ACC112 (cell line): ENCODE results near the gene AOPEP.

ENCODE experiments used
- H2AFZ ChIP-seq: fragments of 200-600 bp; sonication (generic); one replicate; pipeline ENCODE4 v1.6.0; 2017; ENCODE audit warnings: antibody characterized with exemption, low read length; ENCODE audit not compliant: unreplicated experiment
- H3K27ac ChIP-seq: fragments of 200-600 bp; sonication (generic); 2 replicates; pipeline ENCODE4 v1.5.1; 2014; ENCODE audit warnings: low read depth, mild to moderate bottlenecking, antibody characterized with exemption, low read length, moderate library complexity
- H3K27me3 ChIP-seq: fragments of 200-600 bp; sonication (generic); 2 replicates; pipeline ENCODE4 v1.6.1; 2014; ENCODE audit warnings: mild to moderate bottlenecking, antibody characterized with exemption, low read length, moderate library complexity, mixed read lengths; ENCODE audit not compliant: insufficient read depth
- H3K36me3 ChIP-seq: fragments of 200-600 bp; sonication (generic); 2 replicates; pipeline ENCODE4 v1.6.1; 2016; ENCODE audit warnings: mild to moderate bottlenecking, antibody characterized with exemption, low read length, moderate library complexity, mixed read lengths; ENCODE audit not compliant: insufficient read depth
- H3K4me1 ChIP-seq: fragments of 200-600 bp; sonication (generic); one replicate; pipeline ENCODE4 v1.6.1; 2016; ENCODE audit warnings: low read length, mixed read lengths; ENCODE audit not compliant: insufficient read depth, unreplicated experiment, control insufficient read depth
- H3K4me3 ChIP-seq: fragments of 200-600 bp; sonication (generic); 2 replicates; pipeline ENCODE4 v1.5.1; 2014; ENCODE audit warnings: mild to moderate bottlenecking, low read depth, low read length
- H3K79me2 ChIP-seq: fragments of 200-600 bp; sonication (generic); one replicate; pipeline ENCODE4 v1.6.0; 2016; ENCODE audit warnings: low read length; ENCODE audit not compliant: control insufficient read depth, unreplicated experiment, insufficient read depth

The AOPEP gene

GRCh38 chr9:94908011-94908563, 181.6 kb downstream of the AOPEP start:
- Histone ChIP-seq H3K4me1 (peaks cover 53% of the 10 kb centered on the region), H3K27ac (no peak overlapping the region)

GRCh38 chr9:94908583-94909249, 182.2 kb downstream of the AOPEP start:
- H3K4me1 ChIP-seq: peaks cover 53% of the 10 kb centered on the region
- no peak overlapping the region for H2AFZ ChIP-seq
- H3K4me3 ChIP-seq: no peak overlapping the region
- no peaks in the 10 kb centered on the region for H3K79me2 ChIP-seq
- no peaks in the 10 kb centered on the region for H3K27me3 ChIP-seq
- H3K27ac ChIP-seq: no peak overlapping the region
- H3K36me3 ChIP-seq: no peaks in the 10 kb centered on the region

More at GRCh38 chr9:94908011-94908563, 181.6 kb downstream of the AOPEP start:
- H3K4me3 ChIP-seq: no peak overlapping the region
- H3K79me2 ChIP-seq: no peaks in the 10 kb centered on the region
- H2AFZ ChIP-seq: no peak overlapping the region
- no peaks in the 10 kb centered on the region for H3K36me3 ChIP-seq
- no peaks in the 10 kb centered on the region for H3K27me3 ChIP-seq

GRCh38 chr9:94909250-94909894, 182.9 kb downstream of the AOPEP start:
- H3K36me3 ChIP-seq: no peaks in the 10 kb centered on the region
- no peak overlapping the region for H3K27ac ChIP-seq
- H2AFZ ChIP-seq: no peak overlapping the region
- no peaks in the 10 kb centered on the region for H3K79me2 ChIP-seq
- H3K4me3 ChIP-seq: no peak overlapping the region
- H3K4me1 ChIP-seq: peaks cover 52% of the 10 kb centered on the region
- H3K27me3 ChIP-seq: no peaks in the 10 kb centered on the region

GRCh38 chr9:94909965-94910730, 183.6 kb downstream of the AOPEP start:
- Histone ChIP-seq H3K4me1 (peaks cover 52% of the 10 kb centered on the region), H3K4me3 (no peak overlapping the region), H3K36me3 (no peaks in the 10 kb centered on the region), H2AFZ (no peak overlapping the region), H3K27me3 (no peaks in the 10 kb centered on the region), H3K27ac (no peak overlapping the region), H3K79me2 (no peaks in the 10 kb centered on the region)

- Histone ChIP-seq H3K4me1 (peaks cover 46% of the 10 kb centered on the region), H2AFZ (no peak overlapping the region), H3K27ac (no peak overlapping the region), H3K4me3 (no peak overlapping the region), H3K27me3 (no peaks in the 10 kb centered on the region), H3K36me3 (no peaks in the 10 kb centered on the region), H3K79me2 (no peaks in the 10 kb centered on the region)
Measured at GRCh38 chr9:94911211-94911610, 184.7 kb downstream of the AOPEP start.

- H3K79me2 ChIP-seq: no peaks in the 10 kb centered on the region
- peak overlapping the region; percentile 77 for H3K27ac ChIP-seq
- no peaks in the 10 kb centered on the region for H3K36me3 ChIP-seq
Measured at GRCh38 chr9:94911986-94912635, 185.6 kb downstream of the AOPEP start.

GRCh38 chr9:94912700-94913249, 186.3 kb downstream of the AOPEP start:
- peaks cover 43% of the 10 kb centered on the region for H3K4me1 ChIP-seq
- H3K27me3 ChIP-seq: no peaks in the 10 kb centered on the region
- H2AFZ ChIP-seq: no peak overlapping the region
- H3K36me3 ChIP-seq: no peaks in the 10 kb centered on the region
- H3K27ac ChIP-seq: peak overlapping the region; percentile 77
- H3K4me3 ChIP-seq: no peak overlapping the region
- H3K79me2 ChIP-seq: no peaks in the 10 kb centered on the region

More at GRCh38 chr9:94911986-94912635, 185.6 kb downstream of the AOPEP start:
- no peak overlapping the region for H3K4me3 ChIP-seq
- H3K4me1 ChIP-seq: peaks cover 46% of the 10 kb centered on the region
- H2AFZ ChIP-seq: no peak overlapping the region
- H3K27me3 ChIP-seq: no peaks in the 10 kb centered on the region

GRCh38 chr9:94913550-94913949, 187.1 kb downstream of the AOPEP start:
- no peak overlapping the region for H3K4me3 ChIP-seq
- H3K36me3 ChIP-seq: no peaks in the 10 kb centered on the region
- H2AFZ ChIP-seq: no peak overlapping the region
- peaks cover 36% of the 10 kb centered on the region for H3K4me1 ChIP-seq
- no peaks in the 10 kb centered on the region for H3K27me3 ChIP-seq
- no peaks in the 10 kb centered on the region for H3K79me2 ChIP-seq
- H3K27ac ChIP-seq: peak overlapping the region; percentile 77

- Histone ChIP-seq H3K27ac (no peak overlapping the region), H3K4me1 (peaks cover 47% of the 10 kb centered on the region), H3K79me2 (no peaks in the 10 kb centered on the region)
Measured at GRCh38 chr9:94915476-94916450, 189.3 kb downstream of the AOPEP start.

More at GRCh38 chr9:94915476-94916450, 189.3 kb downstream of the AOPEP start:
- H3K27me3 ChIP-seq: no peaks in the 10 kb centered on the region
- H3K36me3 ChIP-seq: no peaks in the 10 kb centered on the region
- H3K4me3 ChIP-seq: no peak overlapping the region
- H2AFZ ChIP-seq: no peak overlapping the region
